Non-pigmented ciliary epithelial cell (primary cell): ENCODE data around the gene SEC31B.

Experiments
- DNase-seq: peaks from one replicate; pipeline ENCODE4 v3.0.0-alpha.2; 2010; ENCODE audit warnings: low read depth

The SEC31B gene

GRCh38 chr10:100501423-100501822, 18.2 kb downstream of the SEC31B start:
- no peak for DNase-seq

GRCh38 chr10:100498059-100498458, 21.6 kb downstream of the SEC31B start:
- no peak for DNase-seq

- no peak for DNase-seq
Measured at GRCh38 chr10:100496567-100496966, 23.1 kb downstream of the SEC31B start.

- no peak for DNase-seq
Measured at GRCh38 chr10:100490531-100490930, 29.1 kb downstream of the SEC31B start.

- no peak for DNase-seq
Measured at GRCh38 chr10:100489396-100489795, 30.3 kb downstream of the SEC31B start.

GRCh38 chr10:100487529-100487928, 32.1 kb downstream of the SEC31B start:
- DNase-seq = no peak

GRCh38 chr10:100485801-100486495, 33.7 kb downstream of the SEC31B start:
- no peak for DNase-seq

- DNase-seq = no peak
Measured at GRCh38 chr10:100485366-100485765, 34.3 kb downstream of the SEC31B start.

GRCh38 chr10:100483876-100484666, 35.6 kb downstream of the SEC31B start:
- no peak for DNase-seq

GRCh38 chr10:100482834-100483185, 36.9 kb downstream of the SEC31B start:
- no peak for DNase-seq

- peak; percentile 36 for DNase-seq
Measured at GRCh38 chr10:100482181-100482833, 37.4 kb downstream of the SEC31B start.

- DNase-seq = peak; percentile 65
Measured at GRCh38 chr10:100481462-100482081, 38.1 kb downstream of the SEC31B start.

- no peak for DNase-seq
Measured at GRCh38 chr10:100480002-100480401, 39.7 kb downstream of the SEC31B start.

GRCh38 chr10:100479037-100479436, 40.6 kb downstream of the SEC31B start:
- no peak for DNase-seq

- no peak for DNase-seq
Measured at GRCh38 chr10:100477970-100478369, 41.7 kb downstream of the SEC31B start.

- no peak for DNase-seq
Measured at GRCh38 chr10:100470367-100470766, 49.3 kb downstream of the SEC31B start.

GRCh38 chr10:100469756-100470155, 49.9 kb downstream of the SEC31B start:
- DNase-seq = no peak

GRCh38 chr10:100468978-100469377, 50.7 kb downstream of the SEC31B start:
- no peak for DNase-seq

GRCh38 chr10:100468322-100468721, 51.3 kb downstream of the SEC31B start:
- no peak for DNase-seq

GRCh38 chr10:100462709-100463108, 57.0 kb downstream of the SEC31B start, which contains the start of gene WNT8B:
Gene WNT8B, plus strand, starts transcription at chr10:100463009. Its CDS starts 160 bp downstream, at chr10:100463169.
- no peak for DNase-seq

- DNase-seq = no peak
Measured at GRCh38 chr10:100448951-100449350, 70.7 kb downstream of the SEC31B start.

- DNase-seq = no peak
Measured at GRCh38 chr10:100447663-100448062, 72.0 kb downstream of the SEC31B start.
